HTERT RPE-1 (cell line): ENCODE measurements around the gene GNAS.

Source experiments
- in situ Hi-C: fragments of 300-500 bp; cut with MboI; formaldehyde crosslinking; loops from 4 replicates; pipeline ENCODE4 v1.14.3; 2020; ENCODE audit warnings: low sequenced_read_pairs

The GNAS gene

GRCh38 chr20:58853466-58853865 lies 950 bp downstream of the GNAS start:
- in situ Hi-C loops: no loop called here

GRCh38 chr20:58853976-58854637 lies 1.6 kb downstream of the GNAS start:
- in situ Hi-C loops: no loop called here

- in situ Hi-C loops: no loop called here
These were observed 2.3 kb downstream of the GNAS start for GRCh38 chr20:58854638-58855471.

GRCh38 chr20:58855506-58856389 lies 3.2 kb downstream of the GNAS start:
- in situ Hi-C loops: no loop called here

GRCh38 chr20:58863044-58863790 lies 10.7 kb downstream of the GNAS start:
- in situ Hi-C loops: no loop called here

GRCh38 chr20:58864346-58864745 lies 11.8 kb downstream of the GNAS start:
- in situ Hi-C loops: no loop called here

- in situ Hi-C loops: no loop called here
These were observed 13.3 kb downstream of the GNAS start for GRCh38 chr20:58865843-58866242.

GRCh38 chr20:58867211-58867610 lies 14.7 kb downstream of the GNAS start:
- in situ Hi-C loops: no loop called here

- in situ Hi-C loops: no loop called here
These were observed 16.3 kb downstream of the GNAS start for GRCh38 chr20:58868795-58869194.

GRCh38 chr20:58869662-58870227 lies 17.2 kb downstream of the GNAS start:
- in situ Hi-C loops: no loop called here

GRCh38 chr20:58870293-58871014 lies 17.9 kb downstream of the GNAS start:
- in situ Hi-C loops: no loop called here

- in situ Hi-C loops: no loop called here
These were observed 19.1 kb downstream of the GNAS start for GRCh38 chr20:58871533-58872102.

- in situ Hi-C loops: no loop called here
These were observed 22.0 kb downstream of the GNAS start for GRCh38 chr20:58874469-58874868.

GRCh38 chr20:58875111-58875510 lies 22.6 kb downstream of the GNAS start:
- in situ Hi-C loops: no loop called here

GRCh38 chr20:58875541-58876134 lies 23.1 kb downstream of the GNAS start:
- in situ Hi-C loops: no loop called here

GRCh38 chr20:58876437-58876836 lies 23.9 kb downstream of the GNAS start:
- in situ Hi-C loops: no loop called here

GRCh38 chr20:58877050-58877975 lies 24.8 kb downstream of the GNAS start:
- in situ Hi-C loops: no loop called here

GRCh38 chr20:58877976-58878360 lies 25.5 kb downstream of the GNAS start:
- in situ Hi-C loops: no loop called here
